GM19468 (cell line): Measurements from ENCODE around the gene ZRANB3.
"Not testable (repeated sequence)": the region's sequence is repeated elsewhere in the genome, so short reads cannot be mapped to it uniquely, and the experiment has no call there.

Source experiments
- ATAC-seq: cut with Tn5 transposase; IDR thresholded peaks from one replicate; pipeline ENCODE4 v1.9.1; 2021; ENCODE audit warnings: mild to moderate bottlenecking, moderate library complexity, moderate number of reproducible peaks; ENCODE audit not compliant: unreplicated experiment; ENCODE audit errors: extremely low read depth

The ZRANB3 gene

DNA sequence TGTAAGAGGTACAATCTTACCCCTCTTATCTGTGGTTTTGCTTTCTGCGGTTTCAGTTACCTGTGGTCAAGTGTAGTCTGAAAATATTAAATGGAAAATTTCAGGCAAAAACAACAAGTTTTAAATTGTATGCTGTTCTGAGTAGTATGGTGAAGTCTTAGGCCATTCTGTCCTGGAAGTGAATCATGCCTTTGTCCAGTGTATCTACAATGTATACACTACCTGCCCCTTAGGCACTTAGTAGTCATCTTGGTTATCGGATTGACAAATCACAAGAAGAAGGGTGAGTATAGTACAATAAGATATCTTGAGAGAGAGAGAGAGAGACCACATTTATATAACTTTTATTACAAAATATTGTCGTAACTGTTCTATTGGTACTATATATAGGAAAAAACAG is 435.4 kb downstream of the ZRANB3 start:
- ATAC-seq: no peak

DNA sequence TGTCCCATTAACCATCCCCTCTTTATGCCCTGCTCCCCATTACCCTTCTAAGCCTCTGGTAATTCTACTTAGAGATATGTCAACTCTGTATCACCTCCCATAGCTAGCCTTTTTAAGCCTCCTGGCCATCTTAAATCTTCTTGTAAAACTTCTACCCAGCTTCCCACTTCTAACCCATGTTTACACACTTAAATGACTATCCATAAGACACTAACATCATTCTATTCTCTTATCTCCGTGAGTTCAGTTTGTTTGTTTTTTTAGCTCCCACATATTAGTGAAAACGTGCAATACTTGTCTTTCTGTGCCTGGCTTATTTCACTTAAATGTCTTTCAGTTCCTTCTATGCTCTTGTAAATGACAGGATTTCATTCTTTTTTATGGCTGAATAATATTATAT is 436.5 kb downstream of the ZRANB3 start:
- no peak for ATAC-seq

DNA sequence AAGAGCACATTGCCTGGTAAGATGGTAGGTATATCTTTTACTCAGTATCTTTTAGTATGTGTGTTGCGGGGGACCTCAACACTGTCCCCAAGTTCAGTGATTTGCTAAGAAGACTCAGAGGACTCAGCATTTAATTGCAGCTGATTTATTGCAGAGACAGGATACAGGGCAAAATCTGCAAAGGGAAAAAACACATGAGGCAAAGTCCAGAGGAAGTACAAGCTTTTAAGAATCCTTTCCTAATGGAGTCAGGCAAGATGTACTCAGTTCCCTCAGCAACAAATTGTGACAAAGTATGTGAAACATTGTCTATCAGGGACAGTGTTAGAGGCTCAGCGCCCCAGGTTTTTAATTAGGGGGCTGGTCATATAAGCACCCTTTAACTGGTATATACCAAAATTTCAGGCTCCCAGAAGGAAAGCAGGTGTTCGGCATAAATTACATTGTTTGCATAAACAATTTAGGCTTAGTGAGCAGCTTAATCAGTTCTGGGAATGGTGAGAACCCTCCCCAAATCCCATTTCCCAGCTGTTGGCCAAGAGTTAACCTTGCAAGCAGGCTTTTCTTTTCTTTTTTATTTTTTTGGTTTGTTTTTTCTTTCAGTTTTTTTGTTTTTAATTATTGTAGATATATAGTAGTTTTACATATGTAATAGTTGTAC is 437.2 kb downstream of the ZRANB3 start:
- ATAC-seq: no peak

DNA sequence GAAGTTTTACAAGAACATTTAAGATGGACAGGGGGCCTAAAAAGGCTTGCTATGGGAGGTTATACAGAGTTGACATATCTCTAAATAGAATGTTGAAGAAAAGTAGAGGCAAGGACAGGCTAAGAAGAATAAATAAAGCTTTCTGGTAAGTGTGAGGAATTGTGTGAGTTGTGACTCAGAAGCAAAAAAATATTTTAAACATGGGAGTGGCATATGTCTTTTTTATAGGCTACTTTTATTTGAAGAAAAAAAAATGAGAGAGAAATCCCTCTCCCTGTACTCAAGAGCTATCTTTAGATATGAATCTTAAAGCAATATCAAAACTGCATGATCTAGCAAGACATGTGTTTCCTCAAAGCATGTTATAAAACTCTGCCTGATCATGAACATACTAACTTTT is 437.8 kb downstream of the ZRANB3 start:
- no peak for ATAC-seq

DNA sequence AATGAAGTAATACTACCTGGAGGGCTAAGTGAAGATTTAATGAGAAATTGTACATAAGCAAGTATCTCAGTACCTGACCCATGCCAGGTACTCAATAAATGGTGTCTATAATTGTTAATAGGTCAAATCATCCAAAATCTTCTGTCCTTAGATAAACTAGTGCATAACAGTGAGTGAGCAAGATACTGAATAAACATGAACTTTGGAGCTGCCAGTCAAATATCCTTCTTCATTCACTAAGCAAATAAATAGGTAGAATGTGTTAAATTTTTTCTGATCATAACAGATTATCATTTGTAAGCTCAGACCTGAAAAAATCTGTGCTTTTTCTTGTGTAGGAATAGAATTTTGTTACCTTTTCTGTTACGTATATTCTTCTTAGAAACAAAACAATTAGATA is 439.3 kb downstream of the ZRANB3 start:
- no peak for ATAC-seq

DNA sequence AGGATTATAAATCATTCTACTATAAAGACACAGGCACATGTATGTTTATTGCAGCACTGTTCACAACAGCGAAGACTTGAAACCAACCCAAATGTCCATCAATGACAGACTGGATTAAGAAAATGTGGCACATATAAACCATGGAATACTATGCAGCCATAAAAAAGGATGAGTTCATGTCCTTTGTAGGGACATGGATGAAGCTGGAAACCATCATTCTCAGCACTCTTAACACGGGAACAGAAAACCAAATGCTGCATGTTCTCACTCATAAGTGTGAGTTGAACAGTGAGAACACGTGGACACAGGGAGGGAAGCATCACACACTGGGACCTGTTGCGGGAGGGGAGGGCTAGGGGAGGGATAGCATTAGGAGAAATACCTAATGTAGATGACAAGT is 441.4 kb downstream of the ZRANB3 start:
- not testable (repeated sequence) for ATAC-seq
